ENCODE results near the gene WIPI1.
A peak's percentile ranks its signal among the peaks of the same experiment; 100 is the strongest.
"Not testable (repeated sequence)": the region's sequence is repeated elsewhere in the genome, so short reads cannot be mapped to it uniquely, and the experiment has no call there.

Gene WIPI1

DNA sequence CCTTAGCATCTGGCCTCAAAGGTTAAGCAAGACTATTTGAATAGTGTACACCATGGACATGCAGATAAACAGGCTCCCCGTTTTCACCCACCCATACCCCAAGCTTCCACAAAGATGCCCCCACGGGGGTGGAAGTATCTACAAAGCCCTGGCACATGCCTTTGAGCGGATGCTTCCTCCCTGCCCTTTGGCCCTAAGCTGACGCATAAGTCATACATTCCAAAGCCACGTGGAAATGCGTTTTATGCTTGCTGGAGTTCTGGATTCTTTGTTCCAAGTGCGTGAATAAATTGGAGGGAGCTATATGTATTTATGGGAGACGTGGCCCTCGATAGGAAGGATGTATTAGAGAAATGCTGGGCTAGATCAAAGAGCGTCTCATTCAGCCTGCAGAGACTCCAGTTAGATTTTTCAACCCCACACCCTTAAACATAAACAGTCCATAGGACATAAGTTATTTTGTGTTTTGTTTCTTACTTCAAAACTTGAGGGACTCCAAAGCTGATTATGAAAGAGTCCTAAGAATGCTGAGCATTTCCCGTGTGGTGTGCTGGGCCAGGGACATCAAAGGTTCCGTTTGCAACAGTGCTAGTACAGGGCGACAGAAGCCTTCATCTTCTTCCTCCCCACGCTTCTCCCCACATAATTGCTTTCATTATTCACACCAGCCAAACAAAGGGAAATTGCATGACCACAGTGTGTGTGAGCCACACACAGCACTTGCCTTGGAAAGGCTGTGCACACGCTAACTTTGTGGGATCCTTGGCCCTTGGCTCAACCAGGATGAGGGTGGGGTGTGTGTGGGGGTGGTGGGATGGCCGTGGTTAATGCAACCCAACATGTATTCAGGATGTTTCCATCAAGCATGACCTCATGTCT, 73.6 kb downstream of the WIPI1 start:
- no peak for DNase-seq (ENCODE audit: low spot score)

DNA sequence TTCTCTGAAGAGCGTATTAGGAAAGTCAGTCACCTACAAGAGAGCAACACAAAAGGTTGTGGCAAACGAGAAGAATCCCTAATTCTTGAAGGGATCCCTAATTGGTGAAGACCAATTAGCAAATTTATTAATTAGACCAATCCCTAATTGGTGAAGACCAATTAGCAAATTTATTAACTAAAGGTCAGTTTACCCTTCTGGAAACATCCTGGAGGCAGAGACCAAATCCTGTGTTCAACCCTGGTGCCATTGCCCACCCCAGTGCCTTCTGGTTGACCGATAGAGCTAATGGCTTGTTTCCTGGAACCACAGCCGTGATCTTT, 74.2 kb downstream of the WIPI1 start:
- DNase-seq (ENCODE audit: low spot score): no peak

- DNase-seq (ENCODE audit: low spot score): no peak
These were observed 74.7 kb downstream of the WIPI1 start for GRCh38 chr17:68382582-68383085.

DNA sequence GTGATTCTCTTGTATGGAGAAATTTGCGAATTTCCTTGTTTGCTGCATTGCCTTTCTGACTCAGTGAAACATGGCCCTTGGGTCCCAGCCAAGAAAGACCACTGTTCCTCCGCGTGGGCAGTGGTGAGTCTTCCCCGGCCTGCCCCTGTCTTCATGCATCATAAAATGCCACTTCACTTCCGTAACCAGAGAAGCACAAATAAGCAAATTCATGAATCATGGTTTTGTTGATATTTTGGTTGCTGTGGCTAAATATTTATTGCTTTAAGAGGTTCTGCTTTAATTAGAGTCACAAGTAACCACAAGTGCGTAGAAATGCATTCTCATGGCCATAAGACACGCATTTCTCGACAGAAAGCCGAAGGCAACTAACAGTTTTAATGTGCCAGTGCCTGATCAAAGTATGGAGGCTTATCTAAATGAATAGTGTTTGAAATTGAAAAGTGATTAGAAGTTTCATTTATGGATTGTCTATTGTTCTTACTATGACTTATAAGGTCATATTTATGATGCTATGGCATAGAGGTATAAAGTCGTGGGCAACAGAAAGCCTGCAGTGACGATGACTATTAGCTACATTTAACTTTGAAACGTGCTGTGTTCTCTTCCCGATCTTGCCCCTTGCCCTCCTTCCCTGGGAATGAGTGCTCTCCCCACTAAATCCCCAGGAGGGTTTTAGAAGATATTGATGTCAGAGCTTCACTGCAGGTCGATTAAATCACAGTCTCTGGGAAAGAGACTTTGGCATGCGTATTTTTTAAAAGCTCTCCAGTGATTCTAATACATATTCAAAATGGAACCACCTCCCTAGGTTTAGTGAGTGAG, 76.0 kb downstream of the WIPI1 start:
- no peak for DNase-seq (ENCODE audit: low spot score)

DNA sequence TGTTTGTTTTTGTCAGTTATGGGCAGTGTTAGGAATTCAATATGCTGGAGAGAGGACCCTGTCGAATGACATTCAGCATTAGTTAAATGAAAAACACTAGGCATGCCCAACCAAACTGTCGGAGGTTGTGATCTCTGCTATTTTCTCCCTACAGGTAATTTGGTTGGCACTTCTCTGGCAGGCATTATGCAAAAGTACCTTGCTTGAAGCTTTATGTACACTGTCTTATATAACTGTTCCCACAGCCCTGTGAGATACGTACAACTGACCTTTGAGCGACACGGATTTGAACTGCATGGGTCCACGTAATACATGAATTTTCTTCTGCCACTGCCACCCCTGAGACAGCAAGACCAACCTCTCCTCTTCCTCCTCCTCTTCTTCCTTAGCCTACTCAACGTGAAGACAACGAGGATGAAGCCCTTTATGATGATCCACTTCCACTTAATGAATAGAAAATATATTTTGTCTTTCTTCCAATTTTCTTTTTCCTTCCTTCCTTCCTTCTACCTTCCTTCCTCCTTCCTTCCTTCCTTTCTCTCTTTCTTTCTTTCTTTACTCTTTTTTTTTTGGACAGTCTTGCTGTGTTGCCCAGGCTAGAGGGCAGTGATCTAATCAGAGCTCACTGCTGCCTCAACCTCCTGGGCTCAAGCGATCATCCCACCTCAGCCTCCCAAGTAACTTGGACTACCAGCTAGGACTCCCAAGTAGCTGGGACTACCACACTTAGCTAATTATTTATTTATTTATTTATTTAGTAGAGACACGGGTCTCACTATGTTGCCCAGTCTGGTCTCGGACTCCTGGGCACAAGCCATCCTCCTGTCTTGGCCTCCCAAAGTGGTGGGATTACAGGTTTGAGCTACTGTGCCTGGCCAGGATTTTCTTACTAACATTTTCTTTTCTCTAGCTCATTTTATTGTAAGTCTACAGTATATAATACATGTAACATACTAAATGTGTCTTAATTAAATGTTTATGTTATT, 77.3 kb downstream of the WIPI1 start:
- DNase-seq (ENCODE audit: low spot score): no peak

GRCh38 chr17:68379177-68379510, 78.2 kb downstream of the WIPI1 start:
- no peak for DNase-seq (ENCODE audit: low spot score)

DNA sequence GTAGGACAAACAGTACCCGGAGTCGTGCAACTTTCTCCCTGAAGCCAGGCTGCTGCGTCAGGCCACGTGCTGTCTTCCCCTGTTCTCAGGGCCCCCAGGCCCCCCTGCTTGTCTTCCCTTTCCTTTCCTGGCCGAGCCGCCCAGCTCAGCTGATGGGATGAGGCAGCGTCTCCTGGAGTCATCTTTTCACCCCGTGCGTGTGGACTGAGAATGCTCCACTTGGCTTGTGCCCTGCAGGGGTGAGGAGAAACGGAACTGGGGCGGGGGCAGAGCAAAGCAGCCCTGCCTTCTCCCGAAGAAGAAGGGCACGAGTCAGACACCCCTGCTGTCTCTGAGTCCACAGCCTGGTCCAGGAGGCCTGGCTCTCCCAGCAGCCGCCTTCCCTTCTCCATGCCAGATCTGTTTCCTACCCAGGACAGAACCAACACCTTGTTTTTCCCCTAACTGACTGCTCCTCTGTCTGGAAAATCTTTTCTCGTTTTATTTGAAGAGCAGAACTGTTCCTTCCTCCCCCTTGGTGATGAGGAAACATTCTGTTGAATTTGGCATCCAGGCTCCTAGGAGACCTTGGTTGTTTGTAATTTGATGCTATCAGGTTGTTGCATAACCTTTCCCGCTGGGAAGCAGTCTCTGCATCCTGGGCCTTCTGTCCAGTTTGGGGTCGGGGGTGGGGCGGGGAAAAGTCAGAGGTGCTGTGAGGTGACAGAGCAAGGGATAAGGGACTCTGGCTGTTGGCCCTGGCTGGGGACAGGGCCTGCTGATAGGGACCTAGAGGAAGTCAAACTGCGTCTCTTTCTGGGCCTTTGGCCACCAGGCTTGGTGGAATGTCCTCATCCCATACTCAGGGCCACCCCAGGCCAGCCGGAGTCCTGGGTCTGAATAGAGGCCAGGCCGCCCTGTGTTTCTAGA, 78.8 kb downstream of the WIPI1 start:
- DNase-seq (ENCODE audit: low spot score): peak; percentile 58

GRCh38 chr17:68377771-68378267, 79.5 kb downstream of the WIPI1 start:
- DNase-seq (ENCODE audit: low spot score): no peak

- DNase-seq (ENCODE audit: low spot score): not testable (repeated sequence)
These were observed 81.1 kb downstream of the WIPI1 start for GRCh38 chr17:68376178-68376577.

DNA sequence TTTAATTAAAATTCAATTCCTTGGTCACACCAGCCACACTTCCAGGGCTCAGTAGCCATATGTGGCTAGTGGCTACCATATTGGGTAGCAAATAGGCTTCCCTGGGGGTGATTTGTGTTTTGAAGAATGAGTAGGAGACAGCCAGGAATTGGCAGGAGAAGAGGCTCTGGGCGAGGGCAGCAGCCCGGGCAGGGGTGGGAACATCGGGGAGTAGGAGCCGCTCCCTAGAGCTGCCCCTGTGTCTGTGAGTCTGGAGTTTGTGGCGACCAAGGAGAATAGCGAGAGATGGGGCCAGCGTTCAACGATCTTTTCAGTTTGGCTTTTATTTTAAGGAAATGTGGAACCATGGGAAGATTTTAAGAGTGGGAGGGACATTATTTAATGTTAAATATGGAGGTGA, 81.7 kb downstream of the WIPI1 start:
- DNase-seq (ENCODE audit: low spot score): no peak
